Measurements from ENCODE around the gene SRPK2.

DNA sequence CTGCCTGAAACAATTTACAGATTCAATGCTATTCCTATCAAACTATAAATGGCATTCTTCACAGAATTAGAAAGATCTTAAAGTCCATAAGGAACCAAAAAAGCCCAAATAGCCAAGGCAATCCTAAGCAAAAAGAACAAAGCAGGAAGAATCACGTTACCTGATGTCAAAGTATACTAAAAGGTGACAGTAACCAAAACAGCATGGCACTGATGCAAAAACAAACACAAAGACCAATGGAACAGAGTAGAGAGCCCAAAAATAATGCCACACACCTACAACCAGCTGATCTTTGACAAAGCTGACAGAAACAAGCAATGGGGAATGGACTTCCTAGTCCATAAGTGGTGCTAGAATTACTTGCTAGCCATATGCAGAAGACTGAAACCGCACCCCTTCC is 208.7 kb downstream of the SRPK2 start:
- TF ChIP-seq POLR2A (IDR thresholded peaks at IDR 0.05) = no peak
- TF ChIP-seq, protein P1, sequence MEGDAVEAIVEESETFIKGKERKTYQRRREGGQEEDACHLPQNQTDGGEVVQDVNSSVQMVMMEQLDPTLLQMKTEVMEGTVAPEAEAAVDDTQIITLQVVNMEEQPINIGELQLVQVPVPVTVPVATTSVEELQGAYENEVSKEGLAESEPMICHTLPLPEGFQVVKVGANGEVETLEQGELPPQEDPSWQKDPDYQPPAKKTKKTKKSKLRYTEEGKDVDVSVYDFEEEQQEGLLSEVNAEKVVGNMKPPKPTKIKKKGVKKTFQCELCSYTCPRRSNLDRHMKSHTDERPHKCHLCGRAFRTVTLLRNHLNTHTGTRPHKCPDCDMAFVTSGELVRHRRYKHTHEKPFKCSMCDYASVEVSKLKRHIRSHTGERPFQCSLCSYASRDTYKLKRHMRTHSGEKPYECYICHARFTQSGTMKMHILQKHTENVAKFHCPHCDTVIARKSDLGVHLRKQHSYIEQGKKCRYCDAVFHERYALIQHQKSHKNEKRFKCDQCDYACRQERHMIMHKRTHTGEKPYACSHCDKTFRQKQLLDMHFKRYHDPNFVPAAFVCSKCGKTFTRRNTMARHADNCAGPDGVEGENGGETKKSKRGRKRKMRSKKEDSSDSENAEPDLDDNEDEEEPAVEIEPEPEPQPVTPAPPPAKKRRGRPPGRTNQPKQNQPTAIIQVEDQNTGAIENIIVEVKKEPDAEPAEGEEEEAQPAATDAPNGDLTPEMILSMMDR (IDR thresholded peaks at IDR 0.05) = no peak
